ENCODE results near the gene METRN. TPM values are rescaled to one million over a fixed set of nuclear protein-coding genes. Genes with fewer than 3 reads are reported as not detected.

METRN gene
- polyA plus RNA-seq, 1 of the 3 experiments (the other 2 are of a cell fraction) = 59.7 TPM

GRCh38 chr16:749010-749409 lies 34.1 kb downstream of the METRN start:
- H3K79me2 ChIP-seq (ENCODE audit: insufficient read depth) = no peaks in the 10 kb centered on the region
- no peak for DNase-seq
- H3K27ac ChIP-seq (ENCODE audit: low read depth in 2 of 2, low read length in 1 of 2) = no peak overlapping the region
- ChIA-PET POLR2A (no interaction called here), CTCF (interaction anchor here (1.1 to 1.6 kb wide), 3 partner anchors 8 to 37 kb away, joined by 3 to 5 read pairs (median 3); partner anchors contain the start of gene CIAO3)
- no peaks in the 10 kb centered on the region for H3K36me3 ChIP-seq (replicated peaks in 1 of 2; ENCODE audit: control insufficient read depth in 1 of 2, insufficient read depth in 2 of 2, low read length in 1 of 2)
- no peaks in the 10 kb centered on the region for H3K4me1 ChIP-seq (ENCODE audit: control insufficient read depth in 1 of 2, insufficient read depth in 2 of 2, low read depth in 1 of 2, low read length in 1 of 2)
- no peaks in the 10 kb centered on the region for H3K27me3 ChIP-seq (ENCODE audit: insufficient read depth)
- no peak overlapping the region for H2AFZ ChIP-seq (ENCODE audit: low read depth)
- peaks cover 4% of the 10 kb centered on the region for H3F3A ChIP-seq (replicated peaks; ENCODE audit: insufficient read depth)
- TF ChIP-seq, protein P1, sequence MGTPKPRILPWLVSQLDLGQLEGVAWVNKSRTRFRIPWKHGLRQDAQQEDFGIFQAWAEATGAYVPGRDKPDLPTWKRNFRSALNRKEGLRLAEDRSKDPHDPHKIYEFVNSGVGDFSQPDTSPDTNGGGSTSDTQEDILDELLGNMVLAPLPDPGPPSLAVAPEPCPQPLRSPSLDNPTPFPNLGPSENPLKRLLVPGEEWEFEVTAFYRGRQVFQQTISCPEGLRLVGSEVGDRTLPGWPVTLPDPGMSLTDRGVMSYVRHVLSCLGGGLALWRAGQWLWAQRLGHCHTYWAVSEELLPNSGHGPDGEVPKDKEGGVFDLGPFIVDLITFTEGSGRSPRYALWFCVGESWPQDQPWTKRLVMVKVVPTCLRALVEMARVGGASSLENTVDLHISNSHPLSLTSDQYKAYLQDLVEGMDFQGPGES (IDR thresholded peaks at IDR 0.05; ENCODE audit: low read depth, low read length) = no peak
- TF ChIP-seq EP300 (IDR thresholded peaks at IDR 0.05; ENCODE audit: borderline replicate concordance in 1 of 2, low read depth in 1 of 2, low read length in 1 of 2) (no peak), GABPA (IDR thresholded peaks at IDR 0.05; ENCODE audit: low read depth) (no peak), JUND (IDR thresholded peaks at IDR 0.05) (no peak), CHD2 (IDR thresholded peaks at IDR 0.05; ENCODE audit: low read length, partially characterized antibody) (no peak), FOSL2 (IDR thresholded peaks at IDR 0.05; ENCODE audit: borderline replicate concordance, low read depth) (no peak), EZH2phosphoT487 (IDR thresholded peaks at IDR 0.05; ENCODE audit: borderline replicate concordance, low read depth) (no peak), FOXJ3 (CRISPR knock-in tag; IDR thresholded peaks at IDR 0.05) (no peak), SMC3 (IDR thresholded peaks at IDR 0.05; ENCODE audit: low read depth, low read length) (no peak), NFIC (IDR thresholded peaks at IDR 0.05; ENCODE audit: borderline replicate concordance) (no peak), RXRA (IDR thresholded peaks at IDR 0.05; ENCODE audit: borderline replicate concordance, low read depth) (no peak), TCF12 (IDR thresholded peaks at IDR 0.05) (no peak), MXI1 (IDR thresholded peaks at IDR 0.05; ENCODE audit: low read depth, low read length) (no peak), SIN3A (IDR thresholded peaks at IDR 0.05; ENCODE audit: borderline replicate concordance, low read depth, low read length) (no peak), RAD21 (IDR thresholded peaks at IDR 0.05; ENCODE audit: low read length) (no peak), ELF1 (IDR thresholded peaks at IDR 0.05) (no peak), POLR2AphosphoS5 (IDR thresholded peaks at IDR 0.05; ENCODE audit: low read depth, low read length) (no peak), MEF2A (IDR thresholded peaks at IDR 0.05; ENCODE audit: borderline replicate concordance, low read depth) (no peak)
- TF ChIP-seq, protein P2, sequence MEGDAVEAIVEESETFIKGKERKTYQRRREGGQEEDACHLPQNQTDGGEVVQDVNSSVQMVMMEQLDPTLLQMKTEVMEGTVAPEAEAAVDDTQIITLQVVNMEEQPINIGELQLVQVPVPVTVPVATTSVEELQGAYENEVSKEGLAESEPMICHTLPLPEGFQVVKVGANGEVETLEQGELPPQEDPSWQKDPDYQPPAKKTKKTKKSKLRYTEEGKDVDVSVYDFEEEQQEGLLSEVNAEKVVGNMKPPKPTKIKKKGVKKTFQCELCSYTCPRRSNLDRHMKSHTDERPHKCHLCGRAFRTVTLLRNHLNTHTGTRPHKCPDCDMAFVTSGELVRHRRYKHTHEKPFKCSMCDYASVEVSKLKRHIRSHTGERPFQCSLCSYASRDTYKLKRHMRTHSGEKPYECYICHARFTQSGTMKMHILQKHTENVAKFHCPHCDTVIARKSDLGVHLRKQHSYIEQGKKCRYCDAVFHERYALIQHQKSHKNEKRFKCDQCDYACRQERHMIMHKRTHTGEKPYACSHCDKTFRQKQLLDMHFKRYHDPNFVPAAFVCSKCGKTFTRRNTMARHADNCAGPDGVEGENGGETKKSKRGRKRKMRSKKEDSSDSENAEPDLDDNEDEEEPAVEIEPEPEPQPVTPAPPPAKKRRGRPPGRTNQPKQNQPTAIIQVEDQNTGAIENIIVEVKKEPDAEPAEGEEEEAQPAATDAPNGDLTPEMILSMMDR (IDR thresholded peaks at IDR 0.05) = no peak
- TF ChIP-seq, protein P3, sequence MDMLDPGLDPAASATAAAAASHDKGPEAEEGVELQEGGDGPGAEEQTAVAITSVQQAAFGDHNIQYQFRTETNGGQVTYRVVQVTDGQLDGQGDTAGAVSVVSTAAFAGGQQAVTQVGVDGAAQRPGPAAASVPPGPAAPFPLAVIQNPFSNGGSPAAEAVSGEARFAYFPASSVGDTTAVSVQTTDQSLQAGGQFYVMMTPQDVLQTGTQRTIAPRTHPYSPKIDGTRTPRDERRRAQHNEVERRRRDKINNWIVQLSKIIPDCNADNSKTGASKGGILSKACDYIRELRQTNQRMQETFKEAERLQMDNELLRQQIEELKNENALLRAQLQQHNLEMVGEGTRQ (IDR thresholded peaks at IDR 0.05; ENCODE audit: borderline replicate concordance, low read depth, low read length) = no peak
- H3K9me3 ChIP-seq = no peaks in the 10 kb centered on the region
- 90% methylated on average over 6 of the region's 6 CpGs for WGBS (ENCODE audit: low lambda C conversion rate)
- no peak overlapping the region for H3K4me2 ChIP-seq
- no peaks in the 10 kb centered on the region for H4K20me1 ChIP-seq (ENCODE audit: insufficient read depth)
- no peak overlapping the region for H3K4me3 ChIP-seq (ENCODE audit: low read depth in 2 of 2, low read length in 1 of 2)
- no peaks in the 10 kb centered on the region for H3K9me2 ChIP-seq
- no peak overlapping the region for H3K9ac ChIP-seq
